Measurements from ENCODE around the gene KCNN2.

DNA sequence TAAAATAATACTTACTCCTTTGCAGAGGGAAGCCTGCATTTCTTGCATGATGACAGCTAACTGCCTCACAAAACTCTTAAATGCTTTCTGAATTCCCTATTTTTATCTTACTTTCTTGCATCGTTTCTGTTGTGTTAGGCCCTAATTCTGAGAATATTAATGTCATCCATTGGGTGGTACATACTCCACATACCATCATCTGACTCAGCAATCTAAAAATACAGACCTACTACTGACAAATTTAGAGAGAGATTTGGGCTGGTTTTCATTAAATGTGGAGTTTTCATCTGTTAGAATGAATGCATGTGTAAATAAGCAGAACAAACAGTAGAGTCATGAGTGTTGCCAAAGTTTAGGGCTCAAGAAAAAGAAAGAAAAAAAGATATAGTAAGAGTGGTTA lies 26.5 kb upstream of the KCNN2 start:
- TF ChIP-seq EZH2 (IDR thresholded peaks at IDR 0.05; ENCODE audit: borderline replicate concordance, low read depth, low read length, poor library complexity, severe bottlenecking) = no peak
- TF ChIP-seq, protein P1, sequence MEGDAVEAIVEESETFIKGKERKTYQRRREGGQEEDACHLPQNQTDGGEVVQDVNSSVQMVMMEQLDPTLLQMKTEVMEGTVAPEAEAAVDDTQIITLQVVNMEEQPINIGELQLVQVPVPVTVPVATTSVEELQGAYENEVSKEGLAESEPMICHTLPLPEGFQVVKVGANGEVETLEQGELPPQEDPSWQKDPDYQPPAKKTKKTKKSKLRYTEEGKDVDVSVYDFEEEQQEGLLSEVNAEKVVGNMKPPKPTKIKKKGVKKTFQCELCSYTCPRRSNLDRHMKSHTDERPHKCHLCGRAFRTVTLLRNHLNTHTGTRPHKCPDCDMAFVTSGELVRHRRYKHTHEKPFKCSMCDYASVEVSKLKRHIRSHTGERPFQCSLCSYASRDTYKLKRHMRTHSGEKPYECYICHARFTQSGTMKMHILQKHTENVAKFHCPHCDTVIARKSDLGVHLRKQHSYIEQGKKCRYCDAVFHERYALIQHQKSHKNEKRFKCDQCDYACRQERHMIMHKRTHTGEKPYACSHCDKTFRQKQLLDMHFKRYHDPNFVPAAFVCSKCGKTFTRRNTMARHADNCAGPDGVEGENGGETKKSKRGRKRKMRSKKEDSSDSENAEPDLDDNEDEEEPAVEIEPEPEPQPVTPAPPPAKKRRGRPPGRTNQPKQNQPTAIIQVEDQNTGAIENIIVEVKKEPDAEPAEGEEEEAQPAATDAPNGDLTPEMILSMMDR (conservative IDR thresholded peaks at IDR 0.05; ENCODE audit: low read depth, low read length) = no peak
